HL-60 (cell line): ENCODE data around the gene CLCN7.
"Not testable (repeated sequence)": the region's sequence is repeated elsewhere in the genome, so short reads cannot be mapped to it uniquely, and the experiment has no call there.

ENCODE experiments used
- CTCF ChIP-seq: IDR thresholded peaks from one replicate; pipeline ENCODE4 v1.5.1; 2011; ENCODE audit warnings: low read length, control low read depth, inconsistent platforms; ENCODE audit not compliant: insufficient read depth
- POLR2AphosphoS5 ChIP-seq: IDR thresholded peaks from 2 replicates; pipeline ENCODE4 v1.6.1; 2012; ENCODE audit warnings: low read depth

GRCh38 chr16:1469141-1469540 lies 5.7 kb downstream of the CLCN7 start:
- TF ChIP-seq CTCF, POLR2AphosphoS5: not testable (repeated sequence)
